ENCODE results near the gene CRPPA.
"Not testable (repeated sequence)": the region's sequence is repeated elsewhere in the genome, so short reads cannot be mapped to it uniquely, and the experiment has no call there.

CRPPA gene

DNA sequence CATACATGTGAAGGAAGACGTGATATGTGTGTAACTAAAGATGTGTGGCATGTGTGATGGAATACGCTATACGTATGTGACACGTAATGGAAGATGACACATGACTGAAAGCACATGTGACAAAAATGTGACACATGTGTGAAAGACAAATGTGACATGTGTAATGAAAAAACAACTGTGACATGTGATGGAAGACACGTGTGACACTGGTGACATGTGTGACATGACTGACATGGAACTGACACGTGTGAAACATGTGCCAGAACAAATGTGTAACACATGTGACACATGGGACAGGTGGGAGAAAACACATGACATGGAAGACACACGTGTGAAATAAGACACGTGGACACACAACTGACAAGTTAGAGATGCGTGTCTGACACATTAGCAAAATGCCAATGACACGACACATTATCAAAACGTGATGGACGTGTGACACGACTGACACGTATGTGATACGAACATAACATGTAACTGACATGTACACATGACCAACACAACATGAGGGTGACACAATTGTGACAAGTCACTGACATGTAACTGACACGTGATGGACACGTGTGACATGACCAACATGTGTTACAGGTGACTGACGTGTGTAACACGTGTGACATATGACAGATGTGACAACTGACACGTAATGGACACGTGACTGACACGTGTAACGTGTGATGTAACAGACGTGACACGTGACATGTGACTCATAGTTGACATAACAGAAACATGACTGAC, 24.4 kb downstream of the CRPPA start:
- no peak for DNase-seq

DNA sequence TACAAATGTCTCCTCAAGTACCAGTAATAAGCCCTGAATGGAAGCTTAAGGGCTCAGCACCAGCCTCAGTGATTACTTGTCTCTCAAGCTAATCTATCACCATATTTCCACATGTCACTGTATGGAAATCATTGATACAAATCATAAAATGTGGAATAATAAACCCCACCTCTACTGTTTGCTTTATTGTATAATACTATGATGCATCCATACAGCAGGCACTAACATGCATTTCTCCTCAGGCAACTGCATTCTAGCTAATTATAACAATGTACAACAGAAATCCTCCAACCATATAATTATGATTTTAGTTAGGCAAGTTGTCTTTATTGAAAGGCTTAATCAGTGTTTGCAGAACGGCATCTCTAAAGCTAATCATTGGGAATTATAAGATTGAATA, 26.2 kb downstream of the CRPPA start:
- no peak for DNase-seq

DNA sequence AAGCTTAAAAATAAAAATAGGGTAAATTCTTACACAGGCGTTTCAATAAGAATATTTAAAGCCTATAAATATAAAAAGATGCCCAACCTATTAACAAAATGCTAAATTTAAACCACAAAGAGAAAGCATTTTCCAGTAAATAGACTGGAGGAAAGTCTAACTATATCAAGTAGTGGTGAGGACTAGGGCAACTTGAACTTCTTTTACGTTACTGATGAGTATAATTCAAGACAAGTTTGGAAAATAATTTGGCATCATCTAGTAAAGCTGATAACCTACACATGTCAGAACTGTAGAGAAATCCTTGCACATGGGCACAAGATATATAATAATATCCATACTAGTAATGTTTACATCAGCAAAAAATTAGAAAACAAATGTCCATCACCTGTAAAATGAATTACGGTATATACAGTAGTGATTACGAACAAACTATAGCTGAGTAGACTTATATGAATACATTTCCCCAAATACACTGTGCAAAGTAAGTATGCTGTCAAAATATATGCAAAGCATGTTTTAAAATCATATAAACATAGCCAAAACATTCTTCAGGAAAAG, 27.4 kb downstream of the CRPPA start:
- DNase-seq = no peak

DNA sequence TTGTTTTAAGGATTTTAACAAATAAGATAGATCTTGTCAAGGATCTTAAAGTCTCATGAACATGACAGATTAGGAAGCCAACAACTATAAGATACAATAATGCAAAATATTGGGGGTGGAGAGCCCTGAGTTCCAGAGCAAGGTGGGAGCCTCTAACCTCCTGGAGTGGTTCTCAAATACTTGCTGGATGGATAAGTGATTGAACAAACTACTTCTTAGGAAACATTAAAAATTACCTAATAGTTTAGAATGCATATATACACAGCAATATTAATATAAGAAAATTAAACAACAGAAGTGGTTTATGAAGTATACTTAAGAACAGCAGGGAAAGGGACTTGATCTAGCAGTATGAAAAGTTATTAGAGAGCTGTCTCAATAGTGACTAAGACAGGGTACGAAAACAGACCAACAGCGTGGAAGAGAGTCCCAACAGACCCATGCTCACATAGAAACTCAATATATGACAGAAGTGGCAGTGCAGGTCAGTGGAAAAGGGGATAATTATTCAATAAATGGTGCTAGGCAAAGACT, 28.3 kb downstream of the CRPPA start:
- no peak for DNase-seq

DNA sequence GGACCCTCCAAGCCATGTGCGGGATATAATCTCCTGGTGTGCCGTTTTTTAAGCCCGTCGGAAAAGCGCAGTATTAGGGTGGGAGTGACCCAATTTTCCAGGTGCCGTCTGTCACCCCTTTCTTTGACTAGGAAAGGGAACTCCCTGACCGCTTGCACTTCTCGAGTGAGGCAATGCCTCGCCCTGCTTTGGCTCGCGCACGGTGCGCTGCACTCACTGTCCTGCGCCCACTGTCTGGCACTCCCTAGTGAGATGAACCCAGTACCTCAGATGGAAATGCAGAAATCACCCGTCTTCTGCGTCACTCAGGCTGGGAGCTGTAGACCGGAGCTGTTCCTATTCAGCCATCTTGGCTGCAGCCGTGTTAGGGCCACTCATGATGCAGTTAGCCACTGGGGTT, 37.6 kb downstream of the CRPPA start:
- DNase-seq = not testable (repeated sequence)

DNA sequence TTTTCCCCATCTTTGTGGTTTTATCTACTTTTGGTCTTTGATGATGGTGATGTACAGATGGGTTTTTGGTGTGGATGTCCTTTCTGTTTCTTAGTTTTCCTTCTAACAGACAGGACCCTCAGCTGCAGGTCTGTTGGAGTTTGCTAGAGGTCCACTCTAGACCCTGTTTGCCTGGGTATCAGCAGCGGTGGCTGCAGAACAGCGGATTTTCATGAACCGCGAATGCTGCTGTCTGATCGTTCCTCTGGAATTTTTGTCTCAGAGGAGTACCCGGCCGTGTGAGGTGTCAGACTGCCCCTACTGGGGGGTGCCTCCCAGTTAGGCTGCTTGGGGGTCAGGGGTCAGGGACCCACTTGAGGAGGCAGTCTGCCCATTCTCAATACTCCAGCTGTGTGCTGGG, 38.2 kb downstream of the CRPPA start:
- not testable (repeated sequence) for DNase-seq
